GM18498 (cell line): ENCODE results near the gene NRBP1.

Source experiments
- ATAC-seq: cut with Tn5 transposase; IDR thresholded peaks from one replicate; pipeline ENCODE4 v1.9.1; 2021; ENCODE audit warnings: mild to moderate bottlenecking, moderate library complexity; ENCODE audit not compliant: unreplicated experiment

Gene NRBP1

DNA sequence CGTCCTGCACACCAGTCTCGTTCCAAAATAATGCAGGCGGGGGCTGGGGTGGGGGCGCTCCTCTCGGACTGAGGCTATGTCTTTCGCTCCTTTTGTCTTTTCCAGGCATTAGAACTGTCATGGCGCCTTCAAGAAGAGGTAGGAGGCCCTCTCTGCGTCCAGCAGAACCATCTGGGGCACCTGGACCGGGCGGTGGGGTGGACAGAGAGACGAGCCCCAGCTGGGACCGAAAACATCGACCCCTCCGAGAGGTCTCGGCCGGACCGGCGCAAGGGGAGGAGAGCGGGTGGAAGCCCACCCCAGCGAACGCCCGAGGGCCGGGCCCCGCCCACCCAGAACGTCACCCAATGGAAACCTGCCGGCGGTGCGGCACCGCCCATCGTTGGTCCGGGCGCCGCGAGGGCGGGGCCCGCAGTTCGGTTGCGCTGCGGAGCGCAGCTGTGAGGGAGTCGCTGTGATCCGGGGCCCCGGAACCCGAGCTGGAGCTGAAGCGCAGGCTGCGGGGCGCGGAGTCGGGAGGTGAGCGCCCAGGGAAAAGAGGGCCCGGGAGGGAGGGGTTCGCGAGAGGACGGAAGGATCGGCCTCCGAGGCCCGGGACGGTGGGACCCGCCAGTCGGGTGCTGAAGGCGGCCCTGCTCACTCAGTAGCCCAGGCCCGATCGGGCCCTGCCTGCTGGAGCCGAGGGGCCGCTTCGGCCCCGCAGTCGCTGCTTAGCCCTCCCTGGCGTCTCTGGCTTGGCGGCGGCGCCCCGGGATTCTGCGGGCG, at the start of gene NRBP1:
Gene NRBP1 (plus strand): TSS at position 419 of the 765 bp plus-strand sequence. CDS start 4,643 bp downstream, outside the sequence.
- peak; percentile 90 for ATAC-seq

DNA sequence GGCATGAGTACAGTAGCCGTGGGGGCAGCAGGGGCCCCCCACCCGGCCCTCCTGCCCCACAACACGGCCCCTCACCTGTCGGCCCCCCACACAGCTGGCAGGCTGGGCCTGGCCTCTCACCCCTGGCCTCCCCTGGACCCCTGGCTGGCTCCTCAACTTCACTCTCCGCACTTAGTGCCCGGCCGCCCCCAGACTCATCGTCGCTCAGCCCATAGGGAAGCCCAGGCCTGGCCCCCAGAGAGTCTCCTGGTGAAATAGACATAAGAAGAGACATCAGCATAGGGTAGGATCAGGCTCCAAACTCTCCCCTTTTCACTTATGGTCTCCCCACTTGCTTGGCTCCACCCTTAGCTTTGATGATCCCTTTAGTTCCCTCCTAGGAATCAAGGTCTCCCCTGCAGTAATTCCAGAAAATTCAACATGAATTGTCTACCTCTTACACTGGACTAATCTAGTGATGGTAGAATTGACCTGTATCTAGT, 49.6 kb upstream of the NRBP1 start:
- ATAC-seq, result no peak

DNA sequence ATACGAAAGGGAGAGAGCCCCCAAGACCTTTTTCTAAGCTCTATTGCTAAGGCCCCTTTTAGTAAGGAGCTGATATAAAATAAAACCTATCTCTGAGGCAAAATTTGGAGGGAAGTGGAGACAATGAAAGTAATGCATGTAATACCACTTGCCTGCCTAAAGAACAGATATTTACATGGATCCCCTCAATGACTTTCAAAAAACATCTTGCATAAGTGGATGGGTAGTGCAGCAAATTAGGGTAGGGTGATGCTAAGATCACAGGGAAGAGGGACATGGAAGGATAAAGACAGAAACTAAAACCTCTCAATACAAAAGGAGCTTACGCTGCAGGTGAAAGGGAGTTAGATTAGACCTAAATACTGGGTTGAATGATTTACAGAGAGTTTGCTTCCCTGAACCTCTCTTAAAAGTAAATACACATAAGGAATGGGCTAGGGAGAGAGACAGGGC, 49.0 kb upstream of the NRBP1 start:
- no peak for ATAC-seq

DNA sequence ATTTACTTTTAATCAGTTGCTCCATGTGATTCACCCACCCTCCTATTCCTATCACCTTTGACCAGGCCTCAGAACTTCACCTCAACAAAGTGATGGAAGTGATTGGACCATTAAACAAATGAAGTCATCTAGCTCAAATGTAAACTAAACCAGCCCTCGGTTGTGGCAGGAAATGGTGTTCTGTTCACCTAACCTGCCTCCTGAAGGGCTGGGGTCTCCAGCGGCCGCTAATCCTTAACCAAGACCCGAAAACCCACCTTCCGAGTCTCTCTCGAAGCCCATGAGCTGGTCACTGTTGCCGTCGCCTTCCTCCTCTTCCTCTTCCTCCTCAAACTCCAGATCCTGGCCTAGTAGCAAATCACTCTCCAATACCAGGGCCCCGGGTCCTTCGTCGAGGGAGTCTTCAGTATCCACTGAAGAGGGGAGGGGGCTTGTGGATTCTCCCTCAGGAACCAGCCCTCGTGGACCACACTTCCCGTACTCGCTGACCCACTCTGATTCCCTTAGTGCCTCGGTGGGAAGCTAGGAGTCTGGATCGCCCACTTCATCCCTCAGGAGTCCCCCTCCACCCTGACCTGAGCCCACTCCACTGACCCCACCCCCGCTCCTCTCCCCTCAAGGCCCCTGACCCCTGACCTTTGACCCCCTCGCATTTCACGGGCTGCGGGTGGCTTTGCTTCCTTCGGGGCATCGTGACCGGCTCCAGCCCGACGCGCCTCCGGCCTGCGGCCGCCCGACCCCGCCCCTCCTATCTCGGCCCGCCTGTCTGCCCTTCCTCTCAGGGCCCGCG, 48.4 kb upstream of the NRBP1 start:
- ATAC-seq, result peak; percentile 35

DNA sequence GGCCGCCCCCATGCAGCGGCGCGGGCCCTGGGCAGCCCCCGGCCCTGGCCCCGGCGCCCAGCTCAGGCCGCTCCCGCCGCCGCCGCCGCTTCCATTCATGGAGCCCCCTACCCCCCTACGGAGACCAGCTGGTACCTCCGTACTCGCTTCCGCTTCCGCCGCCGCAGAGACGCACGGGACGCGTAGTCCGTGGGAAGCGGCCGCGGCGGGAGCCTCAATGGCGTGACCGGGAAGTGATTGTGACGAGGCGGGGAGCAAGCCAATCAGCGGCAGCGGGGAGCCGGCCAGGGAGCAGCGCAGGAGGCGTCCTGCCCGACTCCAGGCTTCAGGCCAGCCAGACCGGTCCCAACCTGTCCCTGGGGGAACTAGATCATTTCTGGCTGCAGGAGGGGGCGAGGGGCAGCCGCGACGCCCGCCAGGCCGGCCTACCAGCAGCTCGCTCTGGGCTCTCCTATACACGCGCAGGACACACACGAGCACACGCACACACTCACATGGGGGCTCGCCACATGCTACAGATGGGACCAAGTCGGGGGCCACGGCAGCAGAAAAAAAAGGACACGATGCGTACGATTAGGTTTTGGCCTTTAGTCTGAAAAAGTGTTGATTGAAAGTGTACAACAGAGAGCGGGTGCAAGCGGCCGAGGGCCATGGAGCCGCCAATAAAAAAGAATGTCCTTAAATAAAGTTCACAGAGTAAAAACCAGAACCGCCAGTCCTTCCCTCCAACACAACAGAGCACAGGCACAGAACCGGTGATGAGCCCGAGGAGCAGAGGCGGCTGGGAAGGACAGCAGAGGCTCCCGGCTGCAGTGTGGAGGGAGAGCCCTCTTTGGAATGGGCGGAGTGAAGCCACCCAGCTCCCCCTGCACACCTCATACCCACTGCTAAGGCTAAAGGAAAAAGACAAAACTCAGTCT, 47.5 kb upstream of the NRBP1 start, which contains the start of gene ZNF513:
Gene ZNF513 (minus strand): TSS at position 109 of the 920 bp plus-strand sequence. CDS start 208 bp downstream, outside the sequence.
- peak; percentile 82 for ATAC-seq

DNA sequence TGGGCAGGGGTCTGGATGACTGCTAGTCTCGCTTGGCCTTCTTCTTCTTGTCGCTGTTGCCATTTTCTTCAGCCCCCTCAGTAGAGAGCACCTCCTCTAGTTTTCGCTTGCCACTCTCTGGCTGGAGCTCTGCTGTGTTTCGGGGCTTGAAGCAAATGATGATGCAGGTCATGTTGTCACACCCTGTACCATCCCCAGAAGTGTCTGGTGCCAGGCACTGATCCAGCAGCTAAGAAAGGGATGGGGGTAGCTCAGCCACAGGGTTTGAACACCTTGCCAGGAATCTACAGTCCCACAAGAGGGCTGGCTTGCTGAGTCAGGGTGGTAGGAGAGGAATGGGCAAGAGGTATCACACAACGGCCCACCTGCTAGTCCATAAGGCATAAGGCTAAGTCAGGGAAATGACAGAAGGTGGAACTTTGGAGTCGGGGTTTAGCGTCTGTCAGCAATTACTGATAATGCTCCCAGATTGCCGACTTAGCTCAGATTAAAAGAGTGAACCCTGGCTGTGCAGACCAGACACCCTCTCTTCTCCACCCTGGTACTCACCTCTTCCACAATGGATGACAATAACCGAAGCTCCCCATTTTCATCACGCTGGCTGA, 46.8 kb upstream of the NRBP1 start:
- ATAC-seq, result no peak

DNA sequence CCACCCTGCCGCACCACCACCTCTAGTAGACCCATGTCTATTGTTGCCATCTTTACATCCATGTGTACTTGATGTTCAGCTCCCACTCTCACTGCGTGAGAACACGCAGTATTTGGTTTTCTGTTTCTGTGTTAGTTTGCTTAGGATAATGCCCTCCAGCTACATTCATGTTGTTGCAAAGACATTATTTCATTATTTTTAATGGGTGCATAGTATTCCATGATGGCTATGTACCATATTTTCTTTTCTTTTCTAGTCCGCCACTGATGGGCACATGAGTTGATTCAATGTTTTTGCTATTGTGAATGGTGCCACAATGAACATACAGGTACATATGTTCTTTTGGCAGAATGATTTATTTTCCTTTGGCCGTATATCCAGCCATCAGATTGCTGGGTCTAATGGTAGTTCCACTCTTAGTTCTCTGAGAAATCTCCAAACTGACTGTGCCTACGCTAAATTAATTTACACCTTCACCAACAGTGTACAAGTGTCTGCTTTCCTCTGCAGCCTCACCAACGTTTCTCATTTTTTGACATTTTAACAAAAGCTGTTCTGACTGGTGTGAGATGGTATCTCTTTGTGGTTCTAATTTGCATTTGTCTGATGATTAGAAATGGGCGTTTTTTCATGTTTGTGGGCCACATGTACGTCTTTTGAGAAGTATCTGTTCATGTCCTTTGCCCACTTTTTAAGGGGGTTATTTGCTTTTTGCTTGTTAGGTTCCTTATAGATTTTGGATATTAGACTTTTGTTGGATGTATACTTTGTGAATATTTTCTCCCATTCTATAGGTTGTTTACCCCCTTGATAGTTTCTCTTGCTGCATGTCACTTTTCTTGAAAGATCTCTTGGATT, 37.4 kb upstream of the NRBP1 start:
- no peak for ATAC-seq

DNA sequence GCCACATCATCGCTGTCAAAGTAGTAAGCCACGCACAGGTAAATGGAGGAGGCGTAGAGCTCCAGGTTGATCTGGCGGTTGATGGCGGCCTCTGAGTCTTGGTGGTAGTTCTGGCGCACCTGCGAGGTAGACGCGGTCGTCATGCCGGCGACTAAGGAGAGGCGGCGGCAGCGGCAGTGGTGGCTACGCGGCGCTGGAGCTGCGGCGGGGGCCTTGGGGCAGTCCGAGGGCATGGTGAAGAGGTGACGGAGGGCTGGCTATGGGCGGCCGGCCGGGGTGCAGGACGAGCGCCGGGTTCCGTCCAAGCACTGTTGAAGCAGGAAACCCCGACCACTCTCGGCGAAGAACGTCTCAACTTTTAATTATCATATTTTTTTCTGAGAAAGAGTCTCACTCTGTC, 35.2 kb upstream of the NRBP1 start:
- ATAC-seq, result no peak

DNA sequence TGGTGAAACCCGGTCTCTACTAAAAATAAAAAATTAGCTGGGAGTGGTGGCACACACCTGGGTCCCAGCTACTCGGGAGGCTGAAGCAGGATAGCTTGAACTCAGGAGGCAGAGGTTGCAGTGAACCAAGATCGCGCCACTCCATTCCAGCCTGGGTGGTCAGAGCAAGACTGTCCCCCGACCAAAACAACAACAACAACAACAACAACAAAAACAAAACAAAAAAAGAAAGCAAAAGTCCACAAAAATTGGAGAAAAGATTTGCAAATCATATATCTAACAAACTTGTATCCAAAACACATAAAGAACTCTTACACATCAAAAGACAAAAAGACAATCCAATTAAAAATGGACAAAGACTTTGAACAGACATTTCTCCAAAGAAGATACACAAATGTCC, 29.5 kb upstream of the NRBP1 start:
- ATAC-seq, result no peak

DNA sequence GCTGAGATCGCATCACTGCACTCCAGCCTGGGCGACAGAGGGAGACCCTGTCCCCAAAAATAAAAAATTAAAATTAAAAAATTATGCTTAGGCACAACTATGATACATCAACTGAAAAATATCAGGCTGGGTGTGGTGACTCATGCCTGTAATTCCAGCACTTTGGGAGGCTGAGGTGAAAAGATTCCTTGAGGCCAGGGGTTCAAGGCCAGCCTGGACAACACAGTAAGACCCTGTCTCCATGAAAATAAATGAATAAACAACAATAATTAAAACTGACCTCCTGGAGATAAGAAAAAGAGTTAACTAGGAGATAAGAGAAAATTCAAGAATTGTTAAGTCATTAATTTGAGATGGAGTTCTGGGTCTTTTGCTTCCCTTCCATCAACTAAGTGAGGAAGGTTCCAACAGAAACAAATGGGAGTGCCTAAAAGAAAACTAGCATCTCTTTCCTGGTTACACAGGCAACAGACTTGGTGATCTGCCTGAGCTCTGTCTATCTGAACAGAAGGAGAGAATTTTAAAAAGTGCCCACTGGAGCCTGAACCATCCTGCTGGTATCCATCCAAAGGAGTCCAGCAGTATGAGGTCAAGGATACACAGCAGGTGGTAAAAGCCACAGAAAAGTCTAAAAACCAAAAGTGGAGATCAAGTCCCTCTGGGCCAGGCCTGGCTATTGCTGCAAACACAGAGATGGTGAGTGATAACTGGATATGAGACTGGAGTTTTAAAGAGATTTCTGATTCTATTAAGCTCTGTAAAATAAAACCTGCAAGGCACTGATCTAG, 27.9 kb upstream of the NRBP1 start:
- no peak for ATAC-seq

DNA sequence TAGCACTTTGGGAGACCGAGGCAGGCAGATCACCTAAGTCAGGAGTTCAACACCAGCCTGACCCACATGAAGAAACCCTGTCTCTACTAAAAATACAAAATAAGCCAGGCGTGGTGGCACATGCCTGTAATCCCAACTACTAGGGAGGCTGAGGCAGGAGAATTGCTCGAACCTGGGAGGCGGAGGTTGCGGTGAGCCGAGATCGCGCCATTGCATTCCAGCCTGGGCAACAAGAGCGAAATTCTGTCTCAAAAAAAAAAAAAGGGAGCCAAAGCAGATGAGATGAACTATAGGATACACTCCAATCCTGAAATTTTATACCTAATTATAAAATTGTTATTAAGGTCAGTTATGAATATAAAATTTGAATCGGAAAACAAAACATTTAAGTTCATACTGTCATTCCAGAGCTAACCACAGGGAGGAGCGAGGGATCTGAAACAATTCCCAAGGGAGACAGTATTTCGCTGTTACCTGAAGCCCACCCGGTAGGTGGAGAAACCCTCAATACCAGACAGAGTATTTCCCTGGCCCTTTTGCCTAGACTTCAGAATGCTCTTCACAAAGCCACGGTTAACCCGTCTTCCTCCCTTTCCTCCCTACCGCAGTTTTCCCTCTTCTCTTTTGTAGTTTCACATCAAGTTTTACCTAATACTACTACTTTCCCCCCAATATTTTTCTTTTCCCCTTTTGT, 20.5 kb upstream of the NRBP1 start:
- ATAC-seq, result no peak

DNA sequence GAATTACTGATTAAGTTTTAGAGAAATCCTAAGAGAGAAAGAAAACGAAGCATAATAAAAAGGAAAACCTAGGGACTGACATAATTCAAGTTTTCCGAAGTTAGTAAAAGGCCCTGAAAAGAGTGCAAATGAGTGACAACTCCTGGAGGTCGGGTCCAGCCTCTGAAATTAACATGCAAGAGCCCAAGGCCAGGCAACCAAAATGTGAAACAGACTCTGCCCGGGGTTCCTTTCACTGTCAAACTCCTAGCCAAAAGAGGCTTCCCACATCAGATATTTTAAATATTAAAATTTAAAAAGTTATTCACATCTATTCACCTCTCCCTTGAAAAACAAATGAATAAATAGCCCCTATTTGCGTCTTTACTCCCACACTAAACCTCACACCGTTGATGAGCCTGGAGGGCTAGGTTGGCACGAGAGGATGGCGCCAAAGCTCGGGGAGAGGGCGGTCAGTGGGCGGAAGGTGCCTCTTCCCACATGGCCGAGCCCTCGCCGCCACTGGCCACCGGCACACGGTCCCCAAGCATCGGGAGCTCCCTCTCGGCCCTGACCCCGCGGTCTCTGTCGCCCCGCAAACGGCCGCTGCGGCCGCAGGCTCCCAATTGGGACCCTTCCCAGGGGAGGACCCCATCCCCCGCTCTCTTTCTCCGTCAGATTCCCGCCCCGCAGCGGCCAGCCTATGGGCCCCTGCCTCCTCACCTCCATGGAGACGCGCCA, 19.7 kb upstream of the NRBP1 start:
- ATAC-seq, result peak; percentile 27

DNA sequence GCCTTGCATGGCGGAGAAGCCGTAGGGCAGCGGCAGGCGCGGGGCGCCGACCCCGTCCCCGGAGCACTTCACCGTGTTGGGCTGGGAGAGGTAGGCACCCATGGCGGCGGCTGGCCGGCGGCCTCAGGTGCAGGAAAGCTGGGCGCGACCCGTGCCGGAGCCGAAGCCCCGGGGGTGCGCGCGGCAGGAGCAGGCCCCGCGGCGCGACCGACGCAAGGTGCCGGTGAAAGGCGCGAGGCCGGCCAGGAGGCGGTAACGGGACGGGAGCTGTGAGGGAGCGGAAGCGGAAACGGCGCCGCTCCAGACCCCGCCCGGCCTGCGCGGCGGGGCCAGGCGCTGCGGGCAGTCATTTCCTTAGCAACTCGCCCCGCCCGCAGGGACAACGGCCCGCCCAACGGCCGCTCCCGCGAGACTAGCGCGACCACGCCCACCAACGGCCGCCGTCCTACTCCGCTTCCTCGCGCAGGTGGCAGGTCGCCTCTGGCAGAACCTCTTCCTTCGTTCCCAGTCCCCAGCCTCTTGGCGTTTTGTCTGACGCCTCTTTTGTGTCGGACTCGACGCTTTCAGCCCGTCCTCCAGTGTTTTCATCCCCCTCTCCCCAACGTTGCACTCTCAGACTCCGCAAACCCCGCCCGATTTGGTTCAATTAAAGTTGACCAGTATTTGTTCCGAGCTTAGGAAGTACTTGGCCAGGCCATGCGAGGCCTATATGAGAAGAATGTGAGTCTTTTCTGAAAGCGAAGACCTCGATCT, 18.9 kb upstream of the NRBP1 start, which contains the start of gene PPM1G:
Gene PPM1G (minus strand): TSS at position 271 of the 753 bp plus-strand sequence. CDS start 169 bp downstream, at position 102.
- peak; percentile 98 for ATAC-seq

DNA sequence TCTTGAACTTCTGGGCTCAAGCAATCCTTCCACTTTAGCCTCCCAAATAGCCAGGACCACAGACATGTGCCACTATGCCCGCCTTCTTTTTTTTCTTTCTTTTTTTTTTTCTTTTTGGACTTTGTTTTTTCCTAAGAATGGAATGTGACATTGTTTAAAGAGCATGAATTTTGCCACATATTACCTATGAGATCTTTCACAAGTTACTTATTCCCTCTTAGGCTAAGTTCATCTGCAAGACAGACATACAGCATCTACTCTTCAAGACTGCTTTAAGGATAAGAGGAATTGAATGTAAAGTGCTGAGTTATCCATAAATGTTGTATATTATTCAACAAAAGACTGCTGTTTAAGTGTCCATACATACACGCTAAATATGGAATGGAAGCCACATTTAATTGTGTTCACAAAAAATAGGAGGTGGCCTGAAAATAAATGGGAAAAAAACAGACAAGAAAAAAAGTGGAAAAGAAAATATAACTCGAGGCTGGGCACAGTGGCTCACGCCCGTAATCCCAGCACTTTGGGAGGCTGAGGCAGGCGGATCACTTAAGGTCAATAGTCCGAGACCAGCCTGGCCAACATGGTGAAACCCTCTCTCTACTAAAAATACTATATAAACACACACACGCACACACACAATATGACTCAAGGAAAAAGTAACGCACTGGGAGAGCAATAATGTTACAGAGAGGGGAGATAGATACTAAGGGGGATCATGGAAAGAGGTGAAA, 15.8 kb upstream of the NRBP1 start:
- ATAC-seq, result no peak

DNA sequence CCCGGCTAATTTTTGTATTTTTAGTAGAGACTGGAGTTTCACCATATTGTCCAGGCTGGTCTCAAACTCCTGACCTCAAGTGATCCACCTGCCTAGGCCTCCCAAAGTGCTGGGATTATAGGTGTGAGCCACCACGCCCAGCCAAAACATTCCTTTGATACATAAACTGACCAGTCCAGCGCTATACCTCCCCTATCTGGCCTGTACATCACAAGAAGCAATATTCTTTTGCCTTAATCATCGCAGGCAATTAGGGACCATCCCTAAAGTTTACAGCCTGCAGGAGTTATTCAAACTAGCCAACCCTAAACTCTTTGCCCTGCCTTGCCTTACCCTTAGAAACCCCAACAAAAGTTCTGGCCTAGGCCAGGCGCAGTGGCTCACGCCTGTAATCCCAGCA, 12.3 kb upstream of the NRBP1 start:
- no peak for ATAC-seq

DNA sequence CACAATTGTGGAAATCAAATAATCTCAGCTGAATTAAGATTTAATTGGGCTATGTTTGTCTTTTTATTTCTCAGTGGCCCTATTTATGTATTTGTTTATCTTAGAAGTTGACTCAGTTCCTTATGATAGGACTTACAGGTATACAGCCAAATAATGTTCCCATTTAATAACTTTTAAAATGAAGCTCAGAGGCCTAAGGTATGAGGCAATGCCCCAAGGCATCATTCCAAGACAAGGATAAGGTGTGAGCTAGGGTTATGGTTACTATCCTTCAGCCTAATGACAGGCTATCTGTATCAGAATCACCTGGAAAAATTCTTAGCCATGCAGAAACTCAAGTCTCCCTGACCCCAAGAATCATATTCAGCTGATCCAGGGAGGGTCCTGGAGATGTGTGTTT, 7.4 kb upstream of the NRBP1 start:
- ATAC-seq, result no peak
